ENCODE data around the gene DAGLB. TPM values are rescaled to one million over a fixed set of nuclear protein-coding genes. Genes with fewer than 3 reads are reported as not detected.

DAGLB gene
- total RNA-seq, 1 experiment from 2014 or later, result 33.6 TPM

DNA sequence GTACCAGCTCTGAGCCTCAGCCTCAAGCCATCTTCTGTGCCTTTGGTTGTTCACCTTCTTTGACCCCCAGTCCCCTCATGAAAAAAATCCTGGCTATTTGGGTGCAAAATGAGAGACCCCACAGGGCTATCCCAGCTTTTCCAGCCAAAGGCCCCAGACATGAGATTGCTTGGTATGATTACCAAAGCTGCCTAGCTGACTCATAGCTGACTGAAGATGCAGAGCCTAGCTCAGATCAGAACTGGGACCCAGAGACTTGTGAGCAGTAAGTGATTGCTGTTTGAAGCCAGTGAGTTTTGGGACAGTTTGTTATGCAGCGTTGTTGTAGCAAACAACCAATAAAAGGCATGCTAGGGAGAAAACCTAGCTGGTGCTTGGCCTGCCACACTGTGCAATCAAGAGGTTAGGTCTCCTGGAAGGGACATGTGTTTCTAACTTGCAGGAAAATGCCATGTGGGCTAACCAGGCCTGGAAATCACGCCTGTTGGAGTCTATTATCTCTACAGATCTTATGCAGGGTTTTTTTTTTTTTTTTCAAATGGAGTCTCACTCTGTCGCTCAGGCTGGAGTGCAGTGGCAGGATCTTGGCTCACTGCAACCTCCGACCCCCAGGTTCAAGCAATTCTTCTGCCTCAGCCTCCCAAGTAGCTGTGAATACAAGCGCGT, 48.0 kb upstream of the DAGLB start (continued):
- TF ChIP-seq, protein P1, sequence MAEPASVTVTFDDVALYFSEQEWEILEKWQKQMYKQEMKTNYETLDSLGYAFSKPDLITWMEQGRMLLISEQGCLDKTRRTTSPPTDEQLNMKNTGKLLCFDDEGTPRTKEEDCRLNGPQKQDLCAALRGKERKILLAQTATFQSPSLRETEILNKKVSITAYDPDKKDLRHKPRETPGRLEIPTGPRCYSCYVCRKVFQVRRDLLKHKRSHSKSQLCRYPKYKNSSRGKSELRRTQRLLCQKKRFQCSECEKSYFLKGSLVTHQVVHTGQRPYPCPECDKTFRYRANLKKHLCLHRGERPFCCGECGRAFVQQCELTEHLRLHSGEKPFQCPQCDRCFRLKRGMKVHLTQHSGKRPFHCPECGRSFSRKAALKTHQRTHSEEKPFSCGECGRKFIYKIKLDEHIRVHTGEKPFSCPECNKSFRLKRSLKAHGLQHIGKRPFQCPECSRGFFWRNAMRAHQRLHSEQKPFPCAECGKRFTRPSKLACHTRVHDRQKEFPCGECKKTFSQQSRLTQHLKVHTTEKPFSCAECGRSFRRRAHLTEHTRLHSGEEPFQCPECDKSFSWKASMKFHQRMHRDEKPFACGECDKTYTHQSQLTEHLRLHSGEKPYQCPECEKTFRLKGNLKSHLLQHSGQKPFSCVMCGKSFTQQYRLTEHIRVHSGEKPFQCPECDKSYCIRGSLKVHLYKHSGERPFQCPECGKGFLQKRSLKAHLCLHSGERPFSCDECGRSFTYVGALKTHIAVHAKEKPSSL (CRISPR knock-in tag; conservative IDR thresholded peaks at IDR 0.05), result no peak
- no peak for TF ChIP-seq KAT7 (CRISPR knock-in tag; IDR thresholded peaks at IDR 0.05; ENCODE audit: borderline replicate concordance)
- TF ChIP-seq NR2C2 (CRISPR knock-in tag; IDR thresholded peaks at IDR 0.05), result no peak
- TF ChIP-seq, protein P2, sequence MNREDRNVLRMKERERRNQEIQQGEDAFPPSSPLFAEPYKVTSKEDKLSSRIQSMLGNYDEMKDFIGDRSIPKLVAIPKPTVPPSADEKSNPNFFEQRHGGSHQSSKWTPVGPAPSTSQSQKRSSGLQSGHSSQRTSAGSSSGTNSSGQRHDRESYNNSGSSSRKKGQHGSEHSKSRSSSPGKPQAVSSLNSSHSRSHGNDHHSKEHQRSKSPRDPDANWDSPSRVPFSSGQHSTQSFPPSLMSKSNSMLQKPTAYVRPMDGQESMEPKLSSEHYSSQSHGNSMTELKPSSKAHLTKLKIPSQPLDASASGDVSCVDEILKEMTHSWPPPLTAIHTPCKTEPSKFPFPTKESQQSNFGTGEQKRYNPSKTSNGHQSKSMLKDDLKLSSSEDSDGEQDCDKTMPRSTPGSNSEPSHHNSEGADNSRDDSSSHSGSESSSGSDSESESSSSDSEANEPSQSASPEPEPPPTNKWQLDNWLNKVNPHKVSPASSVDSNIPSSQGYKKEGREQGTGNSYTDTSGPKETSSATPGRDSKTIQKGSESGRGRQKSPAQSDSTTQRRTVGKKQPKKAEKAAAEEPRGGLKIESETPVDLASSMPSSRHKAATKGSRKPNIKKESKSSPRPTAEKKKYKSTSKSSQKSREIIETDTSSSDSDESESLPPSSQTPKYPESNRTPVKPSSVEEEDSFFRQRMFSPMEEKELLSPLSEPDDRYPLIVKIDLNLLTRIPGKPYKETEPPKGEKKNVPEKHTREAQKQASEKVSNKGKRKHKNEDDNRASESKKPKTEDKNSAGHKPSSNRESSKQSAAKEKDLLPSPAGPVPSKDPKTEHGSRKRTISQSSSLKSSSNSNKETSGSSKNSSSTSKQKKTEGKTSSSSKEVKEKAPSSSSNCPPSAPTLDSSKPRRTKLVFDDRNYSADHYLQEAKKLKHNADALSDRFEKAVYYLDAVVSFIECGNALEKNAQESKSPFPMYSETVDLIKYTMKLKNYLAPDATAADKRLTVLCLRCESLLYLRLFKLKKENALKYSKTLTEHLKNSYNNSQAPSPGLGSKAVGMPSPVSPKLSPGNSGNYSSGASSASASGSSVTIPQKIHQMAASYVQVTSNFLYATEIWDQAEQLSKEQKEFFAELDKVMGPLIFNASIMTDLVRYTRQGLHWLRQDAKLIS (CRISPR knock-in tag; IDR thresholded peaks at IDR 0.05; ENCODE audit: borderline replicate concordance), result no peak
- TF ChIP-seq E2F1 (CRISPR knock-in tag; IDR thresholded peaks at IDR 0.05), result no peak
- TF ChIP-seq SP1 (CRISPR knock-in tag; conservative IDR thresholded peaks at IDR 0.05), result no peak
- no peak for TF ChIP-seq SMAD3 (CRISPR knock-in tag; IDR thresholded peaks at IDR 0.05; ENCODE audit: borderline replicate concordance)
- TF ChIP-seq FOXP1 (CRISPR knock-in tag; IDR thresholded peaks at IDR 0.05; ENCODE audit: borderline replicate concordance), result no peak
- no peak for TF ChIP-seq ZNF121 (CRISPR knock-in tag; IDR thresholded peaks at IDR 0.05)
- TF ChIP-seq ZNF532 (CRISPR knock-in tag; IDR thresholded peaks at IDR 0.05; ENCODE audit: borderline replicate concordance), result no peak

GRCh38 chr7:6494365-6494764, 46.6 kb upstream of the DAGLB start:
- Mint-ChIP-seq H3K36me3 (0 out of 2 replicates have a peak, but pooled peaks cover 5% of the 10 kb centered on the region), H3K4me1 (no peaks in the 10 kb centered on the region), H3K4me3 (no peak overlapping the region), H3K27me3 (ENCODE audit: low read depth) (peaks cover 7% of the 10 kb centered on the region; the same call in 1 of the 2 replicates), H3K27ac (no peak overlapping the region; the same call in 1 of the 2 replicates), H3K9me3 (peaks cover 6% of the 10 kb centered on the region)
- ATAC-seq (no peak), DNase-seq (ENCODE audit: low spot score) (no peak)
- POLR2A ChIA-PET, result no interaction called here
- CTCF ChIA-PET, result no interaction called here
- no peak for TF ChIP-seq PRRX2 (CRISPR knock-in tag; IDR thresholded peaks at IDR 0.05)
- no peak for TF ChIP-seq FOXP1 (CRISPR knock-in tag; IDR thresholded peaks at IDR 0.05; ENCODE audit: borderline replicate concordance)
- no peak for TF ChIP-seq ZNF317 (CRISPR knock-in tag; IDR thresholded peaks at IDR 0.05; ENCODE audit: borderline replicate concordance, low read depth)
- TF ChIP-seq, protein P3, sequence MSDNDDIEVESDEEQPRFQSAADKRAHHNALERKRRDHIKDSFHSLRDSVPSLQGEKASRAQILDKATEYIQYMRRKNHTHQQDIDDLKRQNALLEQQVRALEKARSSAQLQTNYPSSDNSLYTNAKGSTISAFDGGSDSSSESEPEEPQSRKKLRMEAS (CRISPR knock-in tag; IDR thresholded peaks at IDR 0.05), result no peak
- TF ChIP-seq TEAD4 (CRISPR knock-in tag; IDR thresholded peaks at IDR 0.05), result no peak
- TF ChIP-seq OVOL2 (CRISPR knock-in tag; IDR thresholded peaks at IDR 0.05; ENCODE audit: borderline replicate concordance), result no peak
- no peak for TF ChIP-seq ATF1 (CRISPR knock-in tag; IDR thresholded peaks at IDR 0.05)
- TF ChIP-seq ZNF416 (CRISPR knock-in tag; IDR thresholded peaks at IDR 0.05), result no peak
- TF ChIP-seq HMGA2 (CRISPR knock-in tag; IDR thresholded peaks at IDR 0.05), result no peak
